Loucy (cell line): ENCODE data around the gene CACNA1H.

Experiments
- EZH2phosphoT487 ChIP-seq: fragments of 200-600 bp; IDR thresholded peaks from 2 replicates; pipeline ENCODE4 v1.6.1; 2018; ENCODE audit warnings: antibody characterized with exemption, mild to moderate bottlenecking, moderate library complexity, borderline replicate concordance
- TF ChIP-seq, protein P1 (sequence below): fragments of 200-600 bp; sonication (generic); conservative IDR thresholded peaks from 2 replicates; pipeline ENCODE4 v1.5.1; 2014; ENCODE audit warnings: mild to moderate bottlenecking, antibody characterized with exemption, low read length

DNA sequence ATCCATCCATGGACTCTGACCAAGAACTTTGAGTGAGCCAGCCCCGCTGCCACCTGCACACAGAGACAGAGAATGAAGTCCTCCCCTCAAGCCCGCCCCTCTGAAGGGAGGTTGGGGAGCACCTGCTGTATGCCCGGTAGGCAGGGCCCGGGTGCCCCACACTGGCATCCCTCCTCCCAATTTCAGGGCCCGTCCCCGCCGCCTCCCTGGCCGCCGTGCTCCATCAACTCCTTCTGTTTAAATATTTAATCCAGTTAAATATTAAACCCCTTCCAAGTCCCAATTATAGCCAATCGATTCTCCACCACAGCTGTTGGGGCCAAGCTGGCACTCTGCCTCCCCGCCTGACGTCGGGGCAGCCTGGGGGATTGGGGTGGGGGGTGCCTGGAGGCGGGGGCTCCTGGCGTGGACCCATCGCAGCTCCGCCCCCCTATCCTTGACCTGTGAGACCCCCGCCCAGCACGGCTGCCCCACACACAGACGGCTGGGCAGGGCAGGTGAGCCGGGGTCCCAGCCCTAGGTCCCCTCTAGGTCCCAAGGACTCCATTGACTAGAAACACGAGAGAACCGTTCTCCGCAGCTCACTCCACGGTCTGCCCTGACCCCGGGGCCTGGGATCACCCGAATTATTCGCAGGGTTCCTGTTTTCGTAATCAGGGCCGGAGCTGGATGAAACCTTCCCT, 18.0 kb upstream of the CACNA1H start:
- TF ChIP-seq, protein P1, sequence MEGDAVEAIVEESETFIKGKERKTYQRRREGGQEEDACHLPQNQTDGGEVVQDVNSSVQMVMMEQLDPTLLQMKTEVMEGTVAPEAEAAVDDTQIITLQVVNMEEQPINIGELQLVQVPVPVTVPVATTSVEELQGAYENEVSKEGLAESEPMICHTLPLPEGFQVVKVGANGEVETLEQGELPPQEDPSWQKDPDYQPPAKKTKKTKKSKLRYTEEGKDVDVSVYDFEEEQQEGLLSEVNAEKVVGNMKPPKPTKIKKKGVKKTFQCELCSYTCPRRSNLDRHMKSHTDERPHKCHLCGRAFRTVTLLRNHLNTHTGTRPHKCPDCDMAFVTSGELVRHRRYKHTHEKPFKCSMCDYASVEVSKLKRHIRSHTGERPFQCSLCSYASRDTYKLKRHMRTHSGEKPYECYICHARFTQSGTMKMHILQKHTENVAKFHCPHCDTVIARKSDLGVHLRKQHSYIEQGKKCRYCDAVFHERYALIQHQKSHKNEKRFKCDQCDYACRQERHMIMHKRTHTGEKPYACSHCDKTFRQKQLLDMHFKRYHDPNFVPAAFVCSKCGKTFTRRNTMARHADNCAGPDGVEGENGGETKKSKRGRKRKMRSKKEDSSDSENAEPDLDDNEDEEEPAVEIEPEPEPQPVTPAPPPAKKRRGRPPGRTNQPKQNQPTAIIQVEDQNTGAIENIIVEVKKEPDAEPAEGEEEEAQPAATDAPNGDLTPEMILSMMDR = no peak
- no peak for TF ChIP-seq EZH2phosphoT487
